HepG2 (cell line): ENCODE data around the gene VASN. TPM values are rescaled to one million over a fixed set of nuclear protein-coding genes. Genes with fewer than 3 reads are reported as not detected.

Experiments used
- AHR ChIP-seq: IDR thresholded peaks from 2 replicates; pipeline ENCODE4 v1.6.1; 2018; ENCODE audit warnings: missing genetic modification reagents, missing compliant biosample characterization
- HNF4A ChIP-seq: sonication (generic); formaldehyde crosslinking; IDR thresholded peaks from 2 replicates; pipeline ENCODE4 v1.4.0; 2020; ENCODE audit warnings: missing genetic modification reagents
- NCOA5 ChIP-seq: sonication (generic); formaldehyde crosslinking; IDR thresholded peaks from 2 replicates; pipeline ENCODE4 v1.4.0; 2020; ENCODE audit warnings: missing genetic modification reagents
- SMAD1 ChIP-seq: sonication (generic); formaldehyde crosslinking; IDR thresholded peaks from 2 replicates; pipeline ENCODE4 v1.4.0; 2020; ENCODE audit warnings: missing genetic modification reagents, low read depth, mild to moderate bottlenecking, borderline replicate concordance
- TEAD3 ChIP-seq: optimal IDR thresholded peaks from 2 replicates; pipeline ENCODE3; 2016; ENCODE audit warnings: borderline replicate concordance
- ZNF720 ChIP-seq: sonication (generic); formaldehyde crosslinking; IDR thresholded peaks from 2 replicates; pipeline ENCODE4 v1.4.0; 2020; ENCODE audit warnings: missing genetic modification reagents
- polyA plus RNA-seq, 8 experiments: library from polyadenylated mRNA; depleted of rRNA in 3 of 8; stranded (reverse) in 7 of 8; unstranded in 1 of 8; fragments of >200 nt; fragmentation: Illumina TruSeq in 4 of 8; extraction: Trizol in 4 of 8; gene quantifications; 2 replicates each; pipeline versions ENCODE4 v1.2.1 to v1.2.3, GENCODE V29; 2011 to 2016; ENCODE audit warnings: low read depth in 4 of 8, missing spikeins in 1 of 8, mixed read lengths in 1 of 8; ENCODE audit not compliant: insufficient read depth in 1 of 8
- total RNA-seq, 5 experiments: library from RNA; depleted of rRNA; stranded (reverse); fragments of >200 nt; fragmentation: Illumina TruSeq; extraction: Trizol; gene quantifications; 2 replicates each; pipeline ENCODE4 v1.2.3, GENCODE V29; 2016; ENCODE audit warnings: low read depth in 1 of 5
- TF ChIP-seq, protein P1 (sequence below), 2 experiments: sonication (generic) in 1 of 2; formaldehyde crosslinking in 1 of 2; IDR thresholded peaks; 2 replicates each; pipeline versions ENCODE4 v1.4.0 to v1.6.1; 2016 to 2020; ENCODE audit warnings: borderline replicate concordance in 1 of 2, low read depth in 1 of 2, mild to moderate bottlenecking in 1 of 2, missing genetic modification reagents in 1 of 2
- TF ChIP-seq, protein P2 (sequence below): sonication (generic); formaldehyde crosslinking; IDR thresholded peaks from 2 replicates; pipeline ENCODE4 v1.5.0; 2020; ENCODE audit warnings: missing genetic modification reagents, mild to moderate bottlenecking, borderline replicate concordance
- TF ChIP-seq, protein P3 (sequence below): sonication (generic); formaldehyde crosslinking; IDR thresholded peaks from 2 replicates; pipeline ENCODE4 v1.4.0; 2020; ENCODE audit warnings: missing genetic modification reagents
- TF ChIP-seq, protein P4 (sequence below): sonication (generic); formaldehyde crosslinking; conservative IDR thresholded peaks from 2 replicates; pipeline ENCODE4 v1.4.0; 2020; ENCODE audit warnings: missing genetic modification reagents
- TF ChIP-seq, protein P5 (sequence below): sonication (generic); formaldehyde crosslinking; IDR thresholded peaks from 2 replicates; pipeline ENCODE4 v1.5.0; 2020; ENCODE audit warnings: mild to moderate bottlenecking, missing genetic modification reagents, borderline replicate concordance

VASN gene
- total and polyA plus RNA-seq, 2 of the 13 experiments (the other 11 are each of a cell fraction or from before 2014, with no cell fraction given): 8.4 to 18.2 TPM

DNA sequence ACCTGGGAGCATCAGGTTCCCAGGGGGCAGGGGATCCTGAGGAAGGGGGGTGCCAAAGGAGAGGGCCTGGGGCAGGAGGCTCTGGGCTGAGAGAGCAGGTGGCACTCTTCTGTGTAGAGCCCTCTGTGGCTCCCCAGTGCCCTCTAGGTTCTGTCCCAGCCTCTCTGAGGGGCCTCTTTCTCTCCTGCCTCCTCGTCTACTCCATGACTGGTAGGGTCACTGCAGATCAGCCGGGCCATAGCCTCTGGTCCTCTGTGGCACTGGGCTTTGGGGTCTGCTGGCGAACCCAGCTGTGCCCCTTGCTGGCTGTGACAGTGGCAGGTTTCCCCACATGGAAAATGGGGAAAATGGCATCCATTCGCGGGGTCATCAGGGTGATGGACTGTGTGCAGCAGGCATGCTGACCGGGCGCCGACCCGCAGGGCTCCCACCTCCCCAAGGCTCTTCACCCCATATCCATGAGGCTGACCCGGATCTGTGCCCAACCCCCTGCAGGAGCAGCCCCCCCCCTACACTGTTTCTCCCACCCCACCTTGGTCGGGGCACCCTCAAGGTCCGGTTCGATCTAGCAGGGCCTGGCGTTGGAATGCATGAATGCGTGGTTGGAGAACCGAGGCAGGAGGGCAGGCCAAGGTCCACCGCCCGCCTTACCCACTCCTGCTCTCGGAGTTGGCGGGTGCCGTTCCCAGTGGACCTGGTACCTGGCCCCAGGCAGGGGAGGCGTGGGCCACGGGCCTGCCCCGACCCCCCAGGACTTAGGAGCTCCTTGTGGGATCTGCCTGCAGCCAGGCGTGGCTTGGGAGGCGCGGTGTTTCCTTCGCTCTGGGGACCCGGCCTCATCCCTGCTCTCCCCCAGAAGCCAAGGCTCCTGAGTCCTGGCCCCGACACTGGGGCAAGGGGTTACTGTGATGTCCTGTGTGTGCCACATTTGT, 49.3 kb upstream of the VASN start (continued):
- TF ChIP-seq, protein P1, sequence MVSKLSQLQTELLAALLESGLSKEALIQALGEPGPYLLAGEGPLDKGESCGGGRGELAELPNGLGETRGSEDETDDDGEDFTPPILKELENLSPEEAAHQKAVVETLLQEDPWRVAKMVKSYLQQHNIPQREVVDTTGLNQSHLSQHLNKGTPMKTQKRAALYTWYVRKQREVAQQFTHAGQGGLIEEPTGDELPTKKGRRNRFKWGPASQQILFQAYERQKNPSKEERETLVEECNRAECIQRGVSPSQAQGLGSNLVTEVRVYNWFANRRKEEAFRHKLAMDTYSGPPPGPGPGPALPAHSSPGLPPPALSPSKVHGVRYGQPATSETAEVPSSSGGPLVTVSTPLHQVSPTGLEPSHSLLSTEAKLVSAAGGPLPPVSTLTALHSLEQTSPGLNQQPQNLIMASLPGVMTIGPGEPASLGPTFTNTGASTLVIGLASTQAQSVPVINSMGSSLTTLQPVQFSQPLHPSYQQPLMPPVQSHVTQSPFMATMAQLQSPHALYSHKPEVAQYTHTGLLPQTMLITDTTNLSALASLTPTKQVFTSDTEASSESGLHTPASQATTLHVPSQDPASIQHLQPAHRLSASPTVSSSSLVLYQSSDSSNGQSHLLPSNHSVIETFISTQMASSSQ (IDR thresholded peaks at IDR 0.05; ENCODE audit: low read depth): no peak
- TF ChIP-seq, protein P1 (CRISPR knock-in tag; IDR thresholded peaks at IDR 0.05; ENCODE audit: borderline replicate concordance): 0 out of 2 replicates have a peak, but pooled peaks have one; percentile 17
- TF ChIP-seq SMAD1 (no peak), ZNF720 (CRISPR knock-in tag) (no peak), TEAD3 (CRISPR knock-in tag) (peak; percentile 45), NCOA5 (CRISPR knock-in tag) (no peak), HNF4A (CRISPR knock-in tag) (peak; percentile 14; the same call in 1 of the 2 replicates), AHR (CRISPR knock-in tag) (no peak)
- TF ChIP-seq, protein P2, sequence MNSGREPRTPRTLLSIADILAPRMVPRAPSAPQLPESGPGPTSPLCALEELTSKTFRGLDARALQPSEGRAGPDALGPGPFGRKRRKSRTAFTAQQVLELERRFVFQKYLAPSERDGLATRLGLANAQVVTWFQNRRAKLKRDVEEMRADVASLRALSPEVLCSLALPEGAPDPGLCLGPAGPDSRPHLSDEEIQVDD (CRISPR knock-in tag): no peak
- TF ChIP-seq, protein P3, sequence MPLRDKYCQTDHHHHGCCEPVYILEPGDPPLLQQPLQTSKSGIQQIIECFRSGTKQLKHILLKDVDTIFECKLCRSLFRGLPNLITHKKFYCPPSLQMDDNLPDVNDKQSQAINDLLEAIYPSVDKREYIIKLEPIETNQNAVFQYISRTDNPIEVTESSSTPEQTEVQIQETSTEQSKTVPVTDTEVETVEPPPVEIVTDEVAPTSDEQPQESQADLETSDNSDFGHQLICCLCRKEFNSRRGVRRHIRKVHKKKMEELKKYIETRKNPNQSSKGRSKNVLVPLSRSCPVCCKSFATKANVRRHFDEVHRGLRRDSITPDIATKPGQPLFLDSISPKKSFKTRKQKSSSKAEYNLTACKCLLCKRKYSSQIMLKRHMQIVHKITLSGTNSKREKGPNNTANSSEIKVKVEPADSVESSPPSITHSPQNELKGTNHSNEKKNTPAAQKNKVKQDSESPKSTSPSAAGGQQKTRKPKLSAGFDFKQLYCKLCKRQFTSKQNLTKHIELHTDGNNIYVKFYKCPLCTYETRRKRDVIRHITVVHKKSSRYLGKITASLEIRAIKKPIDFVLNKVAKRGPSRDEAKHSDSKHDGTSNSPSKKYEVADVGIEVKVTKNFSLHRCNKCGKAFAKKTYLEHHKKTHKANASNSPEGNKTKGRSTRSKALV (CRISPR knock-in tag): no peak
- TF ChIP-seq, protein P4, sequence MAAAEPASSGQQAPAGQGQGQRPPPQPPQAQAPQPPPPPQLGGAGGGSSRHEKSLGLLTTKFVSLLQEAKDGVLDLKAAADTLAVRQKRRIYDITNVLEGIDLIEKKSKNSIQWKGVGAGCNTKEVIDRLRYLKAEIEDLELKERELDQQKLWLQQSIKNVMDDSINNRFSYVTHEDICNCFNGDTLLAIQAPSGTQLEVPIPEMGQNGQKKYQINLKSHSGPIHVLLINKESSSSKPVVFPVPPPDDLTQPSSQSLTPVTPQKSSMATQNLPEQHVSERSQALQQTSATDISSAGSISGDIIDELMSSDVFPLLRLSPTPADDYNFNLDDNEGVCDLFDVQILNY: no peak
- TF ChIP-seq, protein P5, sequence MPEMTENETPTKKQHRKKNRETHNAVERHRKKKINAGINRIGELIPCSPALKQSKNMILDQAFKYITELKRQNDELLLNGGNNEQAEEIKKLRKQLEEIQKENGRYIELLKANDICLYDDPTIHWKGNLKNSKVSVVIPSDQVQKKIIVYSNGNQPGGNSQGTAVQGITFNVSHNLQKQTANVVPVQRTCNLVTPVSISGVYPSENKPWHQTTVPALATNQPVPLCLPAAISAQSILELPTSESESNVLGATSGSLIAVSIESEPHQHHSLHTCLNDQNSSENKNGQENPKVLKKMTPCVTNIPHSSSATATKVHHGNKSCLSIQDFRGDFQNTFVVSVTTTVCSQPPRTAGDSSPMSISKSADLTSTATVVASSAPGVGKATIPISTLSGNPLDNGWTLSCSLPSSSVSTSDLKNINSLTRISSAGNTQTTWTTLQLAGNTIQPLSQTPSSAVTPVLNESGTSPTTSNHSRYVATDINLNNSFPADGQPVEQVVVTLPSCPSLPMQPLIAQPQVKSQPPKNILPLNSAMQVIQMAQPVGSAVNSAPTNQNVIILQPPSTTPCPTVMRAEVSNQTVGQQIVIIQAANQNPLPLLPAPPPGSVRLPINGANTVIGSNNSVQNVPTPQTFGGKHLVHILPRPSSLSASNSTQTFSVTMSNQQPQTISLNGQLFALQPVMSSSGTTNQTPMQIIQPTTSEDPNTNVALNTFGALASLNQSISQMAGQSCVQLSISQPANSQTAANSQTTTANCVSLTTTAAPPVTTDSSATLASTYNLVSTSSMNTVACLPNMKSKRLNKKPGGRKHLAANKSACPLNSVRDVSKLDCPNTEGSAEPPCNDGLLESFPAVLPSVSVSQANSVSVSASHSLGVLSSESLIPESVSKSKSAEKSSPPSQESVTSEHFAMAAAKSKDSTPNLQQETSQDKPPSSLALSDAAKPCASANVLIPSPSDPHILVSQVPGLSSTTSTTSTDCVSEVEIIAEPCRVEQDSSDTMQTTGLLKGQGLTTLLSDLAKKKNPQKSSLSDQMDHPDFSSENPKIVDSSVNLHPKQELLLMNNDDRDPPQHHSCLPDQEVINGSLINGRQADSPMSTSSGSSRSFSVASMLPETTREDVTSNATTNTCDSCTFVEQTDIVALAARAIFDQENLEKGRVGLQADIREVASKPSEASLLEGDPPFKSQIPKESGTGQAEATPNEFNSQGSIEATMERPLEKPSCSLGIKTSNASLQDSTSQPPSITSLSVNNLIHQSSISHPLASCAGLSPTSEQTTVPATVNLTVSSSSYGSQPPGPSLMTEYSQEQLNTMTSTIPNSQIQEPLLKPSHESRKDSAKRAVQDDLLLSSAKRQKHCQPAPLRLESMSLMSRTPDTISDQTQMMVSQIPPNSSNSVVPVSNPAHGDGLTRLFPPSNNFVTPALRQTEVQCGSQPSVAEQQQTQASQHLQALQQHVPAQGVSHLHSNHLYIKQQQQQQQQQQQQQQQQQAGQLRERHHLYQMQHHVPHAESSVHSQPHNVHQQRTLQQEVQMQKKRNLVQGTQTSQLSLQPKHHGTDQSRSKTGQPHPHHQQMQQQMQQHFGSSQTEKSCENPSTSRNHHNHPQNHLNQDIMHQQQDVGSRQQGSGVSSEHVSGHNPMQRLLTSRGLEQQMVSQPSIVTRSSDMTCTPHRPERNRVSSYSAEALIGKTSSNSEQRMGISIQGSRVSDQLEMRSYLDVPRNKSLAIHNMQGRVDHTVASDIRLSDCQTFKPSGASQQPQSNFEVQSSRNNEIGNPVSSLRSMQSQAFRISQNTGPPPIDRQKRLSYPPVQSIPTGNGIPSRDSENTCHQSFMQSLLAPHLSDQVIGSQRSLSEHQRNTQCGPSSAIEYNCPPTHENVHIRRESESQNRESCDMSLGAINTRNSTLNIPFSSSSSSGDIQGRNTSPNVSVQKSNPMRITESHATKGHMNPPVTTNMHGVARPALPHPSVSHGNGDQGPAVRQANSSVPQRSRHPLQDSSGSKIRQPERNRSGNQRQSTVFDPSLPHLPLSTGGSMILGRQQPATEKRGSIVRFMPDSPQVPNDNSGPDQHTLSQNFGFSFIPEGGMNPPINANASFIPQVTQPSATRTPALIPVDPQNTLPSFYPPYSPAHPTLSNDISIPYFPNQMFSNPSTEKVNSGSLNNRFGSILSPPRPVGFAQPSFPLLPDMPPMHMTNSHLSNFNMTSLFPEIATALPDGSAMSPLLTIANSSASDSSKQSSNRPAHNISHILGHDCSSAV: no peak
